HEK293T (cell line): ENCODE data around the gene PPP1R12B.
"Not testable (repeated sequence)": the region's sequence is repeated elsewhere in the genome, so short reads cannot be mapped to it uniquely, and the experiment has no call there.

Source experiments
- CTCF ChIA-PET: fragments of 350-600 bp; formaldehyde crosslinking; extraction: SDS; loops from one replicate; lab custom pipeline; 2021; ENCODE audit warnings: antibody characterized with exemption, inconsistent platforms; lab: Yijun Ruan, JAX
- POLR2A ChIA-PET: fragments of 350-600 bp; formaldehyde crosslinking; extraction: SDS; loops from one replicate; lab custom pipeline; 2020; ENCODE audit warnings: antibody characterized with exemption, inconsistent platforms; lab: Yijun Ruan, JAX
- DNase-seq: peaks from one replicate; pipeline ENCODE4 v3.0.0; 2012; ENCODE audit warnings: mixed read lengths; ENCODE audit errors: extremely low spot score
- ARNT ChIP-seq: fragments of 450-650 bp; IDR thresholded peaks from 2 replicates; pipeline ENCODE4 v1.6.1; 2017; ENCODE audit warnings: mild to moderate bottlenecking
- BHLHE40 ChIP-seq: fragments of 450-650 bp; IDR thresholded peaks from 2 replicates; pipeline ENCODE4 v1.6.1; 2016; ENCODE audit warnings: mild to moderate bottlenecking, moderate library complexity, borderline replicate concordance
- CTBP1 ChIP-seq: fragments of 450-650 bp; IDR thresholded peaks from 2 replicates; pipeline ENCODE4 v1.6.1; 2016; ENCODE audit warnings: borderline replicate concordance
- ELF4 ChIP-seq: fragments of 450-650 bp; IDR thresholded peaks from 2 replicates; pipeline ENCODE4 v1.6.1; 2017; ENCODE audit warnings: antibody characterized with exemption
- FOXK2 ChIP-seq: fragments of 450-650 bp; IDR thresholded peaks from 2 replicates; pipeline ENCODE4 v1.6.1; 2016; ENCODE audit warnings: mild to moderate bottlenecking
- FOXM1 ChIP-seq: fragments of 450-650 bp; IDR thresholded peaks from 2 replicates; pipeline ENCODE4 v1.6.1; 2017; ENCODE audit warnings: mild to moderate bottlenecking, borderline replicate concordance
- HDGF ChIP-seq: fragments of 450-650 bp; IDR thresholded peaks from 2 replicates; pipeline ENCODE4 v1.6.1; 2017; ENCODE audit warnings: antibody characterized with exemption, borderline replicate concordance
- L3MBTL2 ChIP-seq: fragments of 450-650 bp; conservative IDR thresholded peaks from 2 replicates; pipeline ENCODE4 v1.6.1; 2016; ENCODE audit warnings: mild to moderate bottlenecking
- LEF1 ChIP-seq: fragments of 450-650 bp; IDR thresholded peaks from 2 replicates; pipeline ENCODE4 v1.6.1; 2017; ENCODE audit warnings: mild to moderate bottlenecking, borderline replicate concordance
- NFRKB ChIP-seq: fragments of 450-650 bp; IDR thresholded peaks from 2 replicates; pipeline ENCODE4 v1.6.1; 2016; ENCODE audit warnings: mild to moderate bottlenecking, moderate library complexity
- SP1 ChIP-seq: fragments of 450-650 bp; IDR thresholded peaks from 2 replicates; pipeline ENCODE4 v1.6.1; 2017
- SUZ12 ChIP-seq: fragments of 450-650 bp; IDR thresholded peaks from 2 replicates; pipeline ENCODE4 v1.6.1; 2016; ENCODE audit warnings: mild to moderate bottlenecking
- TARDBP ChIP-seq: fragments of 450-650 bp; IDR thresholded peaks from 2 replicates; pipeline ENCODE4 v1.6.1; 2016
- ZNF384 ChIP-seq: fragments of 450-650 bp; IDR thresholded peaks from 2 replicates; pipeline ENCODE4 v1.6.1; 2016
- TF ChIP-seq, protein P1 (sequence below): fragments of 450-650 bp; IDR thresholded peaks from 2 replicates; pipeline ENCODE4 v1.6.1; 2016

PPP1R12B gene

DNA sequence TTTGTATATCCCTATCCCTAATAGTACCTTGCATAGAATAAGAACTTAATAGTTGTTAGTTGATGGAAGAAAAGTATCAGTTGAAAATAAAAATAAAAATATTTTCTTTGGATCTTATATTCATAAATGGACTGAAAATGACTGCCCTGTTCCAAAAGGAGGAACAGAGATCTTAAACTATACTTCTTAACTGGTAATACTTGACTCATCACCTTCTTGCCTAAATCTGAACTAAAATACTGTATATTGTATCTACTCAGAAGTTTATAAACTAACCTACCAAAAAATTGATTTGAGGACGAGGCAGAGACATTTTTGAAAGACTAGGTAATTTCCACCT lies 182.9 kb downstream of the PPP1R12B start:
- ChIA-PET POLR2A (no interaction called here), CTCF (no interaction called here)
- TF ChIP-seq SP1 (no peak), ARNT (no peak), SUZ12 (no peak), ZNF384 (no peak), FOXM1 (no peak), LEF1 (no peak), L3MBTL2 (no peak), HDGF (no peak), CTBP1 (no peak), FOXK2 (no peak)
- TF ChIP-seq, protein P1, sequence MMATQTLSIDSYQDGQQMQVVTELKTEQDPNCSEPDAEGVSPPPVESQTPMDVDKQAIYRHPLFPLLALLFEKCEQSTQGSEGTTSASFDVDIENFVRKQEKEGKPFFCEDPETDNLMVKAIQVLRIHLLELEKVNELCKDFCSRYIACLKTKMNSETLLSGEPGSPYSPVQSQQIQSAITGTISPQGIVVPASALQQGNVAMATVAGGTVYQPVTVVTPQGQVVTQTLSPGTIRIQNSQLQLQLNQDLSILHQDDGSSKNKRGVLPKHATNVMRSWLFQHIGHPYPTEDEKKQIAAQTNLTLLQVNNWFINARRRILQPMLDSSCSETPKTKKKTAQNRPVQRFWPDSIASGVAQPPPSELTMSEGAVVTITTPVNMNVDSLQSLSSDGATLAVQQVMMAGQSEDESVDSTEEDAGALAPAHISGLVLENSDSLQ: no peak
- no peak for DNase-seq

DNA sequence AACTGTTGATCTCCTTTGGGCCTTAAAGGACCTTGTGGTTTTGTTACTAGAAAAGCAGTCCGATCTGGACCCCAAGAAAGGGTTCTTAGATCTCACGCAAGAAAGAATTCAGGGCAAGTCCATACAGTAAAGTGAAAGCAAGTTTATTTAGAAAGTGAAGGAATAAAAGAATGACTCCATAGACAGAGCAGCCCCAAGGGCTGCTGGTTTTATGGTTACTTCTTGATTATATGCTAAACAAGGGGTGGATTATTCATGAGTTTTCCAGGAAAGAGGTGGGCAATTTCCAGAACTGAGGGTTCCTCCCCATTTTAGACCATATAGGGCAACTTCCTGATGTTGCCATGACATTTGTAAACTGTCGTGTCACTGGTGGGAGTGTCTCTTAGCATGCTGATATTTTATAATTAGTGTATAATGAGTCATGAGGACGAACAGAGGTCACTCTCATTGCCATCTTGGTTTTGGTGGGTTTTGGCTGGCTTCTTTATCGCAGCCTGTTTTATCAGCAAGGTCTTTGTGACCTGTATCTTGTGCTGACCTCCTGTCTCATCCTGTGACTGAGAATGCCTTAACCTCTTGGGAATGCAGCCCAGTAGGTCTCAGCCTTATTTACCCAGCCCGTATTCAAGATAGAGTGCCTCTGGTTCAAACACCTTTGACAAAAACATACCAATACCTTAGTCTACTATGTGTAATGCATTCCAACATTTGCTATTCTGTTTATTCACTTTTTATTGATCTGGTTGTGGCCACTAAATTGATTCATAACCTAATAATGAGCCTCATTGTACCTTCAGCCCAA lies 183.5 kb downstream of the PPP1R12B start:
- CTCF ChIA-PET, POLR2A ChIA-PET, DNase-seq: not testable (repeated sequence)

DNA sequence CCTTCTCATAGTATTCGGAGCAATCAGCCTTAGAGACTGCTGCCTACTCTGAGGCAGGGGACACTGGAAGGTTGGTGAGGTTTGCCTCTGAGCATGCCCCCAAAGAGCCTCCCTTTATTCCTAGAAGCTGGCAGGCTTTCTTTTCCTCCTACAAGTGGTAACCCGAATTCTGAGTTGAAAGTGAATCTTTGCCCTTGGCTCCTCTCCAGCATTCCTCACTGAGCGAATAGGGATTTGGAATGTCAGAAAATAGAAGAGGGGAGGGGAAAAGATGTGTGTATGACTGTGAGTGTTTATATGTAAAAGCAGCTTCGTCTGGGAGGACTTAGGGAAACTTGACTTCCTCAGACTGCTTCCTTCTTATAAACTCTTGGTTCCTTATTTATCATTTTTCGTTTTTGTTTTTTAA lies 190.7 kb downstream of the PPP1R12B start:
- not testable (repeated sequence) for DNase-seq

GRCh38 chr1:202539583-202539982 lies 191.1 kb downstream of the PPP1R12B start:
- CTCF ChIA-PET, POLR2A ChIA-PET, DNase-seq: not testable (repeated sequence)

More for the DNA sequence above, 190.7 kb downstream of the PPP1R12B start:
- CTCF ChIA-PET, POLR2A ChIA-PET: not testable (repeated sequence)

DNA sequence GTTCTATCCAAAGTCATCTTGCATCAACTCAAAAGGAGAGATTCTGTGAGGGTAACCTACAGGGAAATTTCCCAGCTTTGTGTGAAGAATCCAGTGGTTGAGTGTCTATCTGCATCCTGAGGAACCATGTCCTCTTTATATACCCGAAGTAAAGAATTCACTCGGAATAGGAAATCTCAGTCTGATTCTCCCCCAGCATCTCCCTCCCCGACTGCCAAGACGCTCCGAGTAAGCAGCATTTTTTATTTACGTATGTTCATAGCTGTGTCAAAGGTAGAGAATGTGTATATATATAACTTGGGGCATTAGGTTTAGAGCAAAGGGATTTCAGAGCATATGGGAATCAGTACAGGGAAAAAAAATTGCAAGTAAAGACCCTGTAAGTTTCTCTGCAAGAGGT lies 191.5 kb downstream of the PPP1R12B start:
- CTCF ChIA-PET: interaction anchor here (0.6 kb wide), 1 partner anchor 483 kb away, joined by 6 read pairs; no protein-coding TSS in a partner anchor
- POLR2A ChIA-PET: no interaction called here
- no peak for DNase-seq
- TF ChIP-seq, protein P1: no peak

DNA sequence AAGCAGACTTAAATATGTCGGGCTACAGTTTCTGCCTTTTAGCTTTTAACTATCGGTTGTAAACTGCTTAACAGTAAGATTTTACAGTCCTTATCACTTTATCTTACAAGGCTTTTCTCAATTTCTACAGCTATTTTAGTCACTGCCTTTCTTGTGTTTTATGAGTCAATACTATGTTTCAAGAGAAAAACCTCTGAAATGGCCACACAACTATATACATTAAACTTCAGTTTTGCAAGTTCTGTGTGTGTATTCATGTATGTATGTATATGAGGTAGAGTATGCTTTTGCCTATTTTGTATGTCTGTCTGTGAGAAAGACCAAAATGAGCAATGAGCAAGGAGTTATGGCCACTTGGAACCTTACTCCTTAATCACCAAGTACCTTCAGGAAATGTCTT lies 191.9 kb downstream of the PPP1R12B start:
- CTCF ChIA-PET: interaction anchor here (0.6 kb wide), 1 partner anchor 482 kb away, joined by 6 read pairs; no protein-coding TSS in a partner anchor
- TF ChIP-seq ELF4 (no peak), CTBP1 (no peak), TARDBP (no peak), FOXK2 (no peak), BHLHE40 (no peak), ZNF384 (no peak), HDGF (no peak), L3MBTL2 (no peak), ARNT (no peak), NFRKB (no peak), FOXM1 (no peak)
- TF ChIP-seq, protein P1: no peak
- no peak for DNase-seq
- POLR2A ChIA-PET: no interaction called here

DNA sequence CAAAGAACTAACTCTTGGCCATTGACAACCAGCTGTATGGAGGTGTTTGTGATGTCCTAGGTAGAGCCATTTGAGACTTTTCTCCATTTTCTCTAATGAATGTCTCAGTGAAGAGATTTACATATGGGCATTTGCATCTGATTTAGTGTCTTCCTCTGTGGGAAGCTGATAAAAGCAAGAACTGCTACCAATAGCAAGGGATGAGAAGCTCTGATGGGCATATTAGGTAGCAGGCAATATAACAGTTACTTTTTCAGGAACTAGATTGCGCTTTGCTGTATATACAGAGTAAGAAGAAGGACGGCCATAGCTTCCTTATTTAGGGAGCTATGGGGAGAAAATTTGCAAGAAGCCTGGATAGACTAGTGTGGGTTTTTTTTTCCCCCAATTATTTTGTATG lies 192.4 kb downstream of the PPP1R12B start:
- CTCF ChIA-PET, DNase-seq, POLR2A ChIA-PET: not testable (repeated sequence)

GRCh38 chr1:202542415-202542814 lies 193.9 kb downstream of the PPP1R12B start:
- CTCF ChIA-PET, DNase-seq, POLR2A ChIA-PET: not testable (repeated sequence)

DNA sequence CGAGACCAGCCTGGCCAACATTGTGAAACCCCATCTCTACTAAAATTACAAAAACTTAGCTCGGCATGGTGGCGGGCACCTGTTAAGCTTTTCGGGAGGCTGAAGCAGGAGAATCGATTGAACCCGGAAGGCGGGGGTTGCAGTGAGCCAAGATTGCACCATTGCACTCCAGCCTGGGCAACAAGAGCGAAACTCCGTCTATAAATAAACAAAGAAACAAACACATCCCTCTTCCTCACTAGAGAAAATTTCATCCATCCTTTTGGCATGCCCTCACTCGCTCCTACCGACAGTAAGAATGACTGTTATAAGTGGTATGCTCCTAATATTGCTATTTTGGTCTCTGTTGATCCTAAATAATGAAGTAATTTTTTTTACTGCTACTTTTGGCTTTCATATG lies 195.0 kb downstream of the PPP1R12B start:
- DNase-seq, POLR2A ChIA-PET: not testable (repeated sequence)
- CTCF ChIA-PET: interaction anchor here (0.8 kb wide), 1 partner anchor 29 kb away, joined by 3 read pairs; no protein-coding TSS in a partner anchor

DNA sequence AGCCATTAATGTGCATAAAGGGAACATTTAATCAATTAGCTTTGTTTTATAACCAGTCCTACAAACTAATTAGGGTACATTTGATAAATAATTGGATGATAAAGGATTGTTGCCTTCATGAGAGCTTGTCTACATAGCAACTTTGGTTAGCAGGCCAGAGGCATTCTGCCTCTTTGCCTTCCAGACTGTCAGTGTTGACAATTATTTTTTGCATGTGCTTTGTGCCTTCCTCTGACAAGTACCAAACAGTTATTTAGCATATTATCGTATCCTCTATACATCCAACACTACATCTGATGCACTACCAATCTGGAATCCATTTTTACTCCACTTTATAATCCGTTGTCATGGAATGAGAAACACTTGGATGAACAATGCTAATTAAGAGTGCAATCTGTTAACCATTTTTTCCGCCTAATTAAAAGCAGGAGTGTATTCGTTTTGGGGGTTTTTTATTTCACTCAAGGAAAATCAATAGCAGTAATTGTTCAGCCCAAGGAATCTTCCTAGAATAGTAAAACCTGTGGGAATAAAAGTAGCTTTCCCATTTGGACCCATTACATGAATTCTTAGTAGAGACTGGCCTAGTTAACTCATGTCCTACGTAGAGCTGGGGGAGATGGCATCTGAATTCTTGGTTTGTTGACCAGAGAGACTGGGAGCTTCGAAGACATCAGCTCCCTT lies 196.4 kb downstream of the PPP1R12B start:
- POLR2A ChIA-PET, CTCF ChIA-PET, DNase-seq: not testable (repeated sequence)

DNA sequence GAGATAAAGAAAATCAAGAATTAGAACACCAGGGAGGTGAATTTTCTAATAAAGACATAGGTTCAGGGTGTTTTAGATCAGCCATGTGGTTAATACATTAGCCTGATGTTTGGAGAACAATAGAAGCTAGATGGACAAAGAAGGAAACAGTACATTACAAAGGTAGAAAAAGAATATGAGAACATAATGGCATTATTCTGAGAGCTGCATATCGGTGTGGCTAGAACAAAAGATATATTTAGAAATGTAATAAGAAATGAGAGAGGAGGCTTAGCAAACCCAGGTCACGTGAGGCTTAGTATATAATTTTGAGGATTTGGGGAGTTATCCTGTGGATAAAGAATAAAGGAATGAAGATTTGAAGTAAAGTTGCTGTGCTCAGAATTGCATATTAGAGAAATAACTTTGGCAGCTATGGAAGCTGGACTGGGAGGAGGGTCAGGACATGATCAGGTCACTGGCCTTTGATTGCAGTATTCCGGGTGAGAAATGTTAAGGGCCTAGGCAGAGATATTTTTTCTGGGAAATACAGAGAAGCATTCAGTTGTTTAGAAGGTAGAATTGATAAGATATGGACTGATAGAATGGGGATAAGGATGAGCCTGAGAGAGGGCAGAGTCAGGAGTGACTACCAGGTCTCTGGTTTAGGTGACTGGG lies 197.3 kb downstream of the PPP1R12B start:
- POLR2A ChIA-PET, DNase-seq, CTCF ChIA-PET: not testable (repeated sequence)

DNA sequence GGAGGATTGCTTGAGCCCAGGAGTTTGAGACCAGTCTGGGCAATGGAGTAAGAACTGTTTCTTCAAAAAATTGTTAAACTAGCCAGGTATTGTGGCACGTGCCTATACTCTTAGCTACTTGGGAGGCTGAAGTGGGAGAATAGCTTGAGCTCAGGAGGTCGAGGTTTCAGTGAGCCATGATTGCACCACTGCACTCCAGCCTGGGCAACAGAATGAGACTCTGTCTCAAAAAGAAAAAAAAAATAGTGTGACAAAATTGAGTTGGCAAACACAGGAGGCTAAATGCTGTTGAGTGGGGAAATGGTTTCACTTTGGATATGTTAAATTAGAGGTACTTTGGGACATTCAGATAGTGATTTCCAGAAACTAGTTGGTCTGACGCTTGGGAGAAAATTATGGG lies 197.9 kb downstream of the PPP1R12B start:
- CTCF ChIA-PET, POLR2A ChIA-PET, DNase-seq: not testable (repeated sequence)
